MM.1S (cell line): ENCODE results near the gene KCND3.

Experiments used
- DNase-seq: peaks from one replicate; pipeline ENCODE4 v3.0.0-alpha.2; 2015
- H2AFZ ChIP-seq: fragments of 300-600 bp; sonication (generic); 2 replicates; pipeline ENCODE4 v1.6.0; 2016; ENCODE audit warnings: antibody characterized with exemption, low read length
- H3F3A ChIP-seq: fragments of 300-600 bp; sonication (generic); 2 replicates; pipeline ENCODE4 v1.6.1; 2016; ENCODE audit warnings: mild to moderate bottlenecking, antibody characterized with exemption, low read length, moderate library complexity, mixed read lengths; ENCODE audit not compliant: insufficient read depth
- H3K27ac ChIP-seq: fragments of 300-600 bp; sonication (generic); 2 replicates; pipeline ENCODE4 v1.5.1; 2016; ENCODE audit warnings: mild to moderate bottlenecking, low read length
- H3K27me3 ChIP-seq: fragments of 300-600 bp; sonication (generic); replicated peaks from 2 replicates; pipeline ENCODE4 v1.6.0; 2016; ENCODE audit warnings: low read length; ENCODE audit not compliant: insufficient read depth
- H3K36me3 ChIP-seq: fragments of 300-600 bp; sonication (generic); replicated peaks from 2 replicates; pipeline ENCODE4 v1.6.1; 2016; ENCODE audit warnings: mild to moderate bottlenecking, low read length, mixed read lengths; ENCODE audit not compliant: insufficient read depth
- H3K4me1 ChIP-seq: fragments of 300-600 bp; sonication (generic); 2 replicates; pipeline ENCODE4 v1.6.1; 2016; ENCODE audit warnings: low read length, mixed read lengths
- H3K4me2 ChIP-seq: fragments of 300-600 bp; sonication (generic); 2 replicates; pipeline ENCODE4 v1.6.0; 2016; ENCODE audit warnings: low read depth, low read length
- H3K4me3 ChIP-seq: fragments of 300-600 bp; sonication (generic); 2 replicates; pipeline ENCODE4 v1.5.1; 2016; ENCODE audit warnings: low read length, mixed read lengths
- H3K79me2 ChIP-seq: fragments of 300-600 bp; sonication (generic); 2 replicates; pipeline ENCODE4 v1.6.1; 2016; ENCODE audit warnings: mixed run types, low read length, mixed read lengths
- H3K9ac ChIP-seq: fragments of 300-600 bp; sonication (generic); 2 replicates; pipeline ENCODE4 v1.6.1; 2016; ENCODE audit warnings: low read length, mixed read lengths
- H3K9me2 ChIP-seq: fragments of 300-600 bp; sonication (generic); replicated peaks from 2 replicates; pipeline ENCODE4 v1.6.1; 2016; ENCODE audit warnings: mild to moderate bottlenecking, low read length, mixed read lengths; ENCODE audit not compliant: insufficient read depth
- H3K9me3 ChIP-seq: fragments of 300-600 bp; sonication (generic); replicated peaks from 2 replicates; pipeline ENCODE4 v1.6.1; 2016; ENCODE audit warnings: mild to moderate bottlenecking, low read length, mixed read lengths; ENCODE audit not compliant: insufficient read depth
- H4K20me1 ChIP-seq: fragments of 300-600 bp; sonication (generic); 2 replicates; pipeline ENCODE4 v1.6.1; 2016; ENCODE audit warnings: mild to moderate bottlenecking, low read length, moderate library complexity, mixed read lengths; ENCODE audit not compliant: insufficient read depth
- CTCF ChIP-seq: fragments of 300-600 bp; sonication (generic); IDR thresholded peaks from 2 replicates; pipeline ENCODE4 v1.5.1; 2016; ENCODE audit warnings: antibody characterized with exemption, low read length, mixed read lengths
- EZH2 ChIP-seq: fragments of 300-600 bp; sonication (generic); optimal IDR thresholded peaks from 2 replicates; pipeline ENCODE3; 2017; ENCODE audit warnings: low read depth, mild to moderate bottlenecking, antibody characterized with exemption, low read length, mixed read lengths
- EZH2phosphoT487 ChIP-seq: fragments of 300-600 bp; sonication (generic); IDR thresholded peaks from 2 replicates; pipeline ENCODE4 v1.6.1; 2018; ENCODE audit warnings: antibody characterized with exemption, low read length

Gene KCND3

GRCh38 chr1:112004076-112004475 is 14.6 kb upstream of the KCND3 start:
- H2AFZ ChIP-seq, result no peak overlapping the region
- TF ChIP-seq CTCF, result no peak
- no peak for TF ChIP-seq EZH2
- TF ChIP-seq EZH2phosphoT487, result no peak
- H3K4me3 ChIP-seq, result no peak overlapping the region
- H3K4me1 ChIP-seq, result no peaks in the 10 kb centered on the region
- H3K79me2 ChIP-seq, result no peaks in the 10 kb centered on the region
- DNase-seq, result no peak
- H3K36me3 ChIP-seq, result no peaks in the 10 kb centered on the region
- no peaks in the 10 kb centered on the region for H3F3A ChIP-seq
- H3K27me3 ChIP-seq, result no peaks in the 10 kb centered on the region
- H3K9me3 ChIP-seq, result no peaks in the 10 kb centered on the region
- H3K4me2 ChIP-seq, result no peak overlapping the region
- H4K20me1 ChIP-seq, result no peaks in the 10 kb centered on the region
- no peak overlapping the region for H3K27ac ChIP-seq
- no peak overlapping the region for H3K9ac ChIP-seq
- no peaks in the 10 kb centered on the region for H3K9me2 ChIP-seq

- no peaks in the 10 kb centered on the region for H3K36me3 ChIP-seq
- no peaks in the 10 kb centered on the region for H4K20me1 ChIP-seq
- no peak overlapping the region for H3K9ac ChIP-seq
- H2AFZ ChIP-seq, result no peak overlapping the region
- no peak for TF ChIP-seq EZH2phosphoT487
- no peak for TF ChIP-seq CTCF
- TF ChIP-seq EZH2, result no peak
- H3K4me3 ChIP-seq, result no peak overlapping the region
- H3K79me2 ChIP-seq, result no peaks in the 10 kb centered on the region
- no peaks in the 10 kb centered on the region for H3K4me1 ChIP-seq
- H3K9me3 ChIP-seq, result no peaks in the 10 kb centered on the region
- no peak for DNase-seq
- no peaks in the 10 kb centered on the region for H3K27me3 ChIP-seq
- H3K4me2 ChIP-seq, result no peak overlapping the region
- H3K27ac ChIP-seq, result no peak overlapping the region
- no peaks in the 10 kb centered on the region for H3F3A ChIP-seq
- H3K9me2 ChIP-seq, result no peaks in the 10 kb centered on the region
These were observed 13.0 kb upstream of the KCND3 start for GRCh38 chr1:112002514-112002913.

GRCh38 chr1:112001436-112001835 is 12.0 kb upstream of the KCND3 start:
- Histone ChIP-seq H4K20me1 (no peaks in the 10 kb centered on the region), H3K9me2 (no peaks in the 10 kb centered on the region), H3K9me3 (no peaks in the 10 kb centered on the region), H3K27ac (no peak overlapping the region), H2AFZ (no peak overlapping the region), H3K36me3 (no peaks in the 10 kb centered on the region), H3K4me1 (no peaks in the 10 kb centered on the region), H3K9ac (no peak overlapping the region), H3K79me2 (no peaks in the 10 kb centered on the region), H3K4me2 (no peak overlapping the region), H3F3A (no peaks in the 10 kb centered on the region), H3K4me3 (no peak overlapping the region), H3K27me3 (no peaks in the 10 kb centered on the region)
- TF ChIP-seq EZH2phosphoT487 (no peak), EZH2 (no peak), CTCF (no peak)
- no peak for DNase-seq
